PC-9 (cell line): ENCODE results near the gene COL23A1.

Experiments used
- EZH2 ChIP-seq: fragments of 200-600 bp; sonication (generic); IDR thresholded peaks from 2 replicates; pipeline ENCODE4 v1.8.0; 2017; ENCODE audit warnings: antibody characterized with exemption, low read depth
- TF ChIP-seq, protein P1 (sequence below): fragments of 200-600 bp; sonication (generic); conservative IDR thresholded peaks from 2 replicates; pipeline ENCODE4 v1.6.1; 2017; ENCODE audit warnings: mixed run types, antibody characterized with exemption, mild to moderate bottlenecking, moderate library complexity

DNA sequence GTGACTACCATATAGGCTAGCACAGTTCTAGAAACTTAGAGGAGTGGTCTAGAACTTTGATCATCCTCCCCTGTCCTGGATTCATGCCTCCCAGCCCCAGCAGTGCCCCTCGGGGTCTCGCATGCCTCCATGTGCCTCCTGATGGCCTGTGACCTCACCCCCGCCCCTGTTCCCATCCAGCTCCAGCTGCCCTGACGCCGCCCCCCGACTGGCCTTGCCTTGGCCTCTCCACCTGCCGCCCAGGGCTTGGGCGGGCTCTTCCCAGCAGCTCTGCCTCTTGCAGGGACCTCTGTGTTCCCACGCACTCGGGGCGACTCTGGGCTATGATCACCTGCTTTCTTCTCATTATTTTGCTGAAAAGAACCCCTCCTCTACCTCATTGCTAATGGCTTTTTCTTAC, 242.2 kb downstream of the COL23A1 start:
- TF ChIP-seq, protein P1, sequence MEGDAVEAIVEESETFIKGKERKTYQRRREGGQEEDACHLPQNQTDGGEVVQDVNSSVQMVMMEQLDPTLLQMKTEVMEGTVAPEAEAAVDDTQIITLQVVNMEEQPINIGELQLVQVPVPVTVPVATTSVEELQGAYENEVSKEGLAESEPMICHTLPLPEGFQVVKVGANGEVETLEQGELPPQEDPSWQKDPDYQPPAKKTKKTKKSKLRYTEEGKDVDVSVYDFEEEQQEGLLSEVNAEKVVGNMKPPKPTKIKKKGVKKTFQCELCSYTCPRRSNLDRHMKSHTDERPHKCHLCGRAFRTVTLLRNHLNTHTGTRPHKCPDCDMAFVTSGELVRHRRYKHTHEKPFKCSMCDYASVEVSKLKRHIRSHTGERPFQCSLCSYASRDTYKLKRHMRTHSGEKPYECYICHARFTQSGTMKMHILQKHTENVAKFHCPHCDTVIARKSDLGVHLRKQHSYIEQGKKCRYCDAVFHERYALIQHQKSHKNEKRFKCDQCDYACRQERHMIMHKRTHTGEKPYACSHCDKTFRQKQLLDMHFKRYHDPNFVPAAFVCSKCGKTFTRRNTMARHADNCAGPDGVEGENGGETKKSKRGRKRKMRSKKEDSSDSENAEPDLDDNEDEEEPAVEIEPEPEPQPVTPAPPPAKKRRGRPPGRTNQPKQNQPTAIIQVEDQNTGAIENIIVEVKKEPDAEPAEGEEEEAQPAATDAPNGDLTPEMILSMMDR, result no peak
- no peak for TF ChIP-seq EZH2
